ENCODE results near the gene TRIM2.

Gene TRIM2

GRCh38 chr4:153283260-153283659 lies 79.0 kb downstream of the TRIM2 start:
- no peak for DNase-seq

- no peak for DNase-seq
These were observed 85.9 kb downstream of the TRIM2 start for GRCh38 chr4:153290134-153290533.

GRCh38 chr4:153291562-153291961 lies 87.3 kb downstream of the TRIM2 start:
- no peak for DNase-seq

- no peak for DNase-seq
These were observed 88.9 kb downstream of the TRIM2 start for GRCh38 chr4:153292897-153293741.

- DNase-seq = no peak
These were observed 89.5 kb downstream of the TRIM2 start for GRCh38 chr4:153293742-153294057.

GRCh38 chr4:153294631-153295030 lies 90.4 kb downstream of the TRIM2 start:
- DNase-seq = no peak

- no peak for DNase-seq
These were observed 91.0 kb downstream of the TRIM2 start for GRCh38 chr4:153295131-153295755.

- DNase-seq = no peak
These were observed 92.0 kb downstream of the TRIM2 start for GRCh38 chr4:153296040-153296823.

- DNase-seq = no peak
These were observed 92.9 kb downstream of the TRIM2 start for GRCh38 chr4:153297116-153297515.

- DNase-seq = no peak
These were observed 106.5 kb downstream of the TRIM2 start for GRCh38 chr4:153310793-153311192.

- no peak for DNase-seq
These were observed 110.7 kb downstream of the TRIM2 start for GRCh38 chr4:153314915-153315314.

- no peak for DNase-seq
These were observed 114.6 kb downstream of the TRIM2 start for GRCh38 chr4:153318696-153319320.

- no peak for DNase-seq
These were observed 118.5 kb downstream of the TRIM2 start for GRCh38 chr4:153322791-153323190.

GRCh38 chr4:153324046-153324445 lies 119.8 kb downstream of the TRIM2 start:
- no peak for DNase-seq

GRCh38 chr4:153325558-153325957 lies 121.3 kb downstream of the TRIM2 start:
- no peak for DNase-seq

- no peak for DNase-seq
These were observed 122.3 kb downstream of the TRIM2 start for GRCh38 chr4:153326513-153326912.

GRCh38 chr4:153327247-153327646 lies 123.0 kb downstream of the TRIM2 start:
- no peak for DNase-seq

GRCh38 chr4:153332936-153333335 lies 128.7 kb downstream of the TRIM2 start:
- no peak for DNase-seq

GRCh38 chr4:153333874-153334273 lies 129.6 kb downstream of the TRIM2 start:
- DNase-seq = no peak

- no peak for DNase-seq
These were observed 131.4 kb downstream of the TRIM2 start for GRCh38 chr4:153335665-153336064.

GRCh38 chr4:153337686-153338085 lies 133.4 kb downstream of the TRIM2 start:
- DNase-seq = no peak

GRCh38 chr4:153341575-153342090 lies 137.4 kb downstream of the TRIM2 start:
- peak in 1 of 2 donors; percentile 56 for DNase-seq

Measured in bone marrow (tissue), 2 donors.